IMR-90 (cell line): ENCODE measurements around the gene ULBP1. TPM values are rescaled to one million over a fixed set of nuclear protein-coding genes. Genes with fewer than 3 reads are reported as not detected.
"Not testable (repeated sequence)": the region's sequence is repeated elsewhere in the genome, so short reads cannot be mapped to it uniquely, and the experiment has no call there.

Experiments
- ATAC-seq: fragments of 200-7000 bp; cut with Tn5 transposase; 2 replicates; pipeline ENCODE4 v1.9.1; 2020; ENCODE audit warnings: low read depth, mild to moderate bottlenecking, moderate library complexity
- BruUV-seq: library from RNA; stranded (reverse); fragments of 400-500 nt; replicated peaks from 2 replicates; lab custom pipeline; 2021; lab: Mats Ljungman, UMichigan
- CTCF ChIA-PET: fragments of 300-600 bp; formaldehyde crosslinking; extraction: SDS; loops from one replicate; lab custom pipeline; 2021; ENCODE audit warnings: antibody characterized with exemption; lab: Yijun Ruan, JAX
- POLR2A ChIA-PET: fragments of 300-600 bp; sonication (Branson Sonifier 250); formaldehyde crosslinking; loops from one replicate; lab custom pipeline; 2022; ENCODE audit warnings: antibody characterized with exemption; ENCODE audit not compliant: unreplicated experiment; lab: Charles Lee
- DNase-seq: peaks from one replicate; pipeline ENCODE4 v3.0.0; 2013
- H2AFZ ChIP-seq: replicated peaks from 2 replicates; pipeline ENCODE3; 2013; ENCODE audit warnings: low read length, mild to moderate bottlenecking; ENCODE audit not compliant: poor library complexity
- H2AK5ac ChIP-seq: 2 replicates; pipeline ENCODE4 v1.6.1; 2013; ENCODE audit warnings: low read depth, low read length, inconsistent platforms
- H2AK9ac ChIP-seq: replicated peaks from 2 replicates; pipeline ENCODE3; 2013; ENCODE audit warnings: mild to moderate bottlenecking, low read depth, low read length, moderate library complexity; ENCODE audit not compliant: poor library complexity
- H2BK120ac ChIP-seq: 2 replicates; pipeline ENCODE4 v1.6.1; 2013; ENCODE audit warnings: low read depth, low read length, inconsistent platforms
- H2BK15ac ChIP-seq: 3 replicates; pipeline ENCODE4 v1.6.1; 2013; ENCODE audit warnings: low read depth, low read length, inconsistent platforms
- H2BK20ac ChIP-seq: 2 replicates; pipeline ENCODE4 v1.6.1; 2013; ENCODE audit warnings: low read depth, mild to moderate bottlenecking, inconsistent platforms, low read length, moderate library complexity
- H2BK5ac ChIP-seq: 2 replicates; pipeline ENCODE4 v1.6.1; 2013; ENCODE audit warnings: mild to moderate bottlenecking, low read depth, low read length, inconsistent platforms; ENCODE audit not compliant: poor library complexity, severe bottlenecking
- H3K14ac ChIP-seq: replicated peaks from 2 replicates; pipeline ENCODE4 v1.6.1; 2013; ENCODE audit warnings: low read depth, low read length, inconsistent platforms
- H3K18ac ChIP-seq: 2 replicates; pipeline ENCODE4 v1.6.1; 2013; ENCODE audit warnings: low read depth, low read length, control low read depth
- H3K23ac ChIP-seq: 2 replicates; pipeline ENCODE4 v1.6.1; 2013; ENCODE audit warnings: low read depth, low read length, inconsistent platforms
- H3K27ac ChIP-seq: 2 replicates; pipeline ENCODE4 v1.5.1; 2013; ENCODE audit warnings: mild to moderate bottlenecking, control low read depth, low read length; ENCODE audit not compliant: insufficient read depth
- H3K27me3 ChIP-seq: 2 replicates; pipeline ENCODE4 v1.6.1; 2013; ENCODE audit warnings: low read length; ENCODE audit not compliant: control insufficient read depth, insufficient read depth
- H3K36me3 ChIP-seq: 2 replicates; pipeline ENCODE4 v1.6.1; 2013; ENCODE audit warnings: low read length, mixed read lengths; ENCODE audit not compliant: control insufficient read depth, insufficient read depth
- H3K4ac ChIP-seq: 2 replicates; pipeline ENCODE4 v1.6.1; 2013; ENCODE audit warnings: low read depth, low read length, inconsistent platforms
- H3K4me1 ChIP-seq: 2 replicates; pipeline ENCODE4 v1.6.1; 2013; ENCODE audit warnings: low read length, mixed read lengths; ENCODE audit not compliant: control insufficient read depth, insufficient read depth
- H3K4me2 ChIP-seq: 2 replicates; pipeline ENCODE4 v1.6.1; 2013; ENCODE audit warnings: low read depth, mild to moderate bottlenecking, control low read depth, low read length, moderate library complexity
- H3K4me3 ChIP-seq: 2 replicates; pipeline ENCODE4 v1.5.1; 2013; ENCODE audit warnings: low read depth, mild to moderate bottlenecking, control low read depth, low read length, moderate library complexity; ENCODE audit not compliant: insufficient read depth
- H3K56ac ChIP-seq: 2 replicates; pipeline ENCODE4 v1.6.1; 2013; ENCODE audit warnings: low read length, inconsistent platforms; ENCODE audit not compliant: insufficient read depth; ENCODE audit errors: extremely low read depth
- H3K79me1 ChIP-seq, 2 experiments: 2 replicates each; pipeline ENCODE4 v1.6.1; 2013; ENCODE audit warnings: low read length in 2 of 2, inconsistent platforms in 1 of 2, low read depth in 1 of 2
- H3K9ac ChIP-seq: 2 replicates; pipeline ENCODE4 v1.6.1; 2013; ENCODE audit warnings: low read depth, low read length, control low read depth
- H3K9me1 ChIP-seq: 2 replicates; pipeline ENCODE4 v1.6.1; 2013; ENCODE audit warnings: low read length, inconsistent platforms; ENCODE audit not compliant: insufficient read depth
- H3K9me3 ChIP-seq: 2 replicates; pipeline ENCODE4 v1.6.1; 2013; ENCODE audit warnings: low read length; ENCODE audit not compliant: control insufficient read depth, insufficient read depth
- H4K20me1 ChIP-seq: 2 replicates; pipeline ENCODE4 v1.6.1; 2013; ENCODE audit warnings: low read length, inconsistent platforms; ENCODE audit not compliant: insufficient read depth
- H4K5ac ChIP-seq: 2 replicates; pipeline ENCODE4 v1.6.1; 2013; ENCODE audit warnings: mild to moderate bottlenecking, low read depth, low read length, control low read depth
- H4K8ac ChIP-seq, 2 experiments: 2 replicates each; pipeline ENCODE4 v1.6.1; 2013; ENCODE audit warnings: low read depth in 2 of 2, low read length in 2 of 2, control low read depth in 1 of 2, inconsistent platforms in 1 of 2
- H4K91ac ChIP-seq: 2 replicates; pipeline ENCODE4 v1.6.1; 2013; ENCODE audit warnings: low read depth, low read length, inconsistent platforms; ENCODE audit not compliant: insufficient read depth
- WGBS, 2 experiments: methylation state at CpG; one replicate each; pipeline versions ENCODE4 v1.1.5 to v1.1.7; 2013; ENCODE audit warnings: missing lambda C conversion rate in 2 of 2; ENCODE audit not compliant: insufficient read length in 1 of 2; ENCODE audit errors: extremely low coverage in 2 of 2; 5-methylcytosine and 5-hydroxymethylcytosine counted together
- dilution Hi-C: fragments of 300-500 bp; cut with HindIII; formaldehyde crosslinking; loops from one replicate; pipeline ENCODE4 v1.14.3; 2018; ENCODE audit warnings: low sequenced_read_pairs; ENCODE audit not compliant: unreplicated experiment
- in situ Hi-C: fragments of 300-500 bp; cut with MboI; formaldehyde crosslinking; loops from 3 replicates; pipeline ENCODE4 v1.14.3; 2019; ENCODE audit warnings: low sequenced_read_pairs, inconsistent platforms, mixed read lengths
- intact Hi-C: fragments of 100-400 bp; cut with micrococcal nuclease; formaldehyde crosslinking; loops from 2 replicates; pipeline ENCODE4 v1.10.0; 2022
- polyA plus RNA-seq, 3 experiments: library from polyadenylated mRNA; depleted of rRNA; stranded (reverse); fragments of >200 nt; gene quantifications; 2 replicates each; pipeline ENCODE4 v1.2.3, GENCODE V29; 2012; ENCODE audit warnings: low replicate concordance in 1 of 3
- total RNA-seq: library from RNA; depleted of rRNA; stranded (reverse); fragments of >200 nt; gene quantifications from 2 replicates; pipeline ENCODE4 v1.2.3, GENCODE V29; 2012

The ULBP1 gene
- total and polyA plus RNA-seq, 2 of the 4 experiments (the other 2 are of a cell fraction) = 0.18 to 0.87 TPM

DNA sequence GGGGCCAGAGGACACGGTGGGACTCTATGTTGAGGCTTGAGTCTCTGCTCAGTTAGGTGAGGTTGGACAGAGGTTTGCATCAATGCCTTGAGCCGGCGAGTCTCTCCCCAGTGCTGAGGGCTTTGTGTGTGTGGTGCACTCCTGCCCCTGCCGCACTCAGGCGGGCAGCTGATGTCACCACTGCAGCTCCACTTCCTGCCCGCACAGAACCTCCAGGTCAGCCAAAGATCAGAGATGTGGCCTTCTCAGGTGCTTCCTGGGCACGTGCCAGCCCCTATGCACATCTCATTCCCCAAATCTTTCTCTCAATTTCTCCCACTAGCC, 27.7 kb downstream of the ULBP1 start:
- H2BK15ac ChIP-seq, ATAC-seq, H3K4ac ChIP-seq, H3K9ac ChIP-seq, H4K5ac ChIP-seq, H3K79me1 ChIP-seq, in situ Hi-C loops, DNase-seq, intact Hi-C loops, H3K56ac ChIP-seq, H2BK5ac ChIP-seq, H3K4me1 ChIP-seq, H3K9me1 ChIP-seq, H2AK9ac ChIP-seq, CTCF ChIA-PET, POLR2A ChIA-PET, H3K4me3 ChIP-seq, H4K91ac ChIP-seq, H3K14ac ChIP-seq, H2AFZ ChIP-seq, H4K8ac ChIP-seq, H3K23ac ChIP-seq, H3K4me2 ChIP-seq, BruUV-seq, H2AK5ac ChIP-seq, H2BK20ac ChIP-seq, H4K20me1 ChIP-seq, H3K36me3 ChIP-seq, H2BK120ac ChIP-seq, H3K27ac ChIP-seq, dilution Hi-C loops, H3K18ac ChIP-seq: not testable (repeated sequence)
- Histone ChIP-seq H3K27me3 (peaks cover 76% of the 10 kb centered on the region), H3K9me3 (peaks cover 19% of the 10 kb centered on the region)
- no CpG with 5 or more reads among the region's 7 CpGs for WGBS, 2 experiments
